OCI-LY1 (cell line): ENCODE measurements around the gene DOK5.

Experiments
- CTCF ChIP-seq: fragments of 200-600 bp; sonication (generic), shearing (Covaris generic); IDR thresholded peaks from 2 replicates; pipeline ENCODE4 v1.5.1; 2017; ENCODE audit warnings: mild to moderate bottlenecking, antibody characterized with exemption, low read length, moderate library complexity, mixed read lengths
- EZH2 ChIP-seq: fragments of 200-600 bp; sonication (generic), shearing (Covaris generic); IDR thresholded peaks from 2 replicates; pipeline ENCODE4 v1.8.0; 2017; ENCODE audit warnings: borderline replicate concordance, mixed run types, mild to moderate bottlenecking, antibody characterized with exemption, low read length, moderate library complexity, mixed read lengths

GRCh38 chr20:54526801-54527200 is 51.4 kb downstream of the DOK5 start:
- TF ChIP-seq CTCF, result no peak
- TF ChIP-seq EZH2, result no peak
